GM23338 (cell line): ENCODE results near the gene SPRED2. TPM values are rescaled to one million over a fixed set of nuclear protein-coding genes. Genes with fewer than 3 reads are reported as not detected.

ENCODE experiments used
- ATAC-seq: fragments of 200-7000 bp; cut with Tn5 transposase; 3 replicates; pipeline ENCODE4 v1.9.1; 2020
- DNase-seq: peaks from one replicate; pipeline ENCODE4 v3.0.0-alpha.2; 2015; ENCODE audit warnings: low spot score
- H2AFZ ChIP-seq: fragments of 200-600 bp; sonication (generic); 2 replicates; pipeline ENCODE4 v1.8.0; 2016; ENCODE audit warnings: antibody characterized with exemption, mild to moderate bottlenecking, moderate library complexity
- H3F3A ChIP-seq: fragments of 200-600 bp; sonication (generic); replicated peaks from 2 replicates; pipeline ENCODE4 v1.8.0; 2017; ENCODE audit warnings: antibody characterized with exemption, mixed run types, low read depth
- H3K27ac ChIP-seq: fragments of 200-600 bp; sonication (generic); 2 replicates; pipeline ENCODE4 v1.6.1; 2016; ENCODE audit warnings: low read depth
- H3K27me3 ChIP-seq: fragments of 200-600 bp; sonication (generic); 2 replicates; pipeline ENCODE4 v1.8.0; 2016; ENCODE audit warnings: mild to moderate bottlenecking, mixed run types, moderate library complexity; ENCODE audit not compliant: insufficient read depth
- H3K36me3 ChIP-seq: fragments of 200-600 bp; sonication (generic); 2 replicates; pipeline ENCODE4 v1.8.0; 2016; ENCODE audit warnings: mild to moderate bottlenecking; ENCODE audit not compliant: insufficient read depth
- H3K4me1 ChIP-seq: fragments of 200-600 bp; sonication (generic); 2 replicates; pipeline ENCODE4 v1.8.0; 2016; ENCODE audit warnings: mild to moderate bottlenecking, moderate library complexity; ENCODE audit not compliant: insufficient read depth
- H3K4me2 ChIP-seq: fragments of 200-600 bp; sonication (generic); 2 replicates; pipeline ENCODE4 v1.7.1; 2017; ENCODE audit warnings: mixed run types
- H3K4me3 ChIP-seq: fragments of 200-600 bp; sonication (generic); 2 replicates; pipeline ENCODE4 v1.6.1; 2016; ENCODE audit warnings: mixed run types
- H3K79me2 ChIP-seq: fragments of 200-600 bp; sonication (generic); replicated peaks from 2 replicates; pipeline ENCODE4 v1.8.0; 2017; ENCODE audit warnings: mild to moderate bottlenecking; ENCODE audit not compliant: insufficient read depth
- H3K9me2 ChIP-seq: fragments of 200-600 bp; sonication (generic); 2 replicates; pipeline ENCODE4 v1.8.0; 2017; ENCODE audit not compliant: insufficient read depth
- H4K20me1 ChIP-seq: fragments of 200-600 bp; sonication (generic); replicated peaks from 2 replicates; pipeline ENCODE4 v1.8.0; 2017; ENCODE audit warnings: mild to moderate bottlenecking; ENCODE audit not compliant: insufficient read depth
- H3K27ac Mint-ChIP-seq: 2 replicates; pipeline ENCODE4 v1.8.0; 2020; ENCODE audit warnings: inconsistent platforms, mild to moderate bottlenecking, moderate library complexity, mixed read lengths
- H3K27me3 Mint-ChIP-seq: 3 replicates; pipeline ENCODE4 v1.8.0; 2022; ENCODE audit warnings: low read depth, mild to moderate bottlenecking, moderate library complexity, mixed read lengths, inconsistent platforms; ENCODE audit not compliant: insufficient read depth, poor library complexity
- H3K36me3 Mint-ChIP-seq: 3 replicates; pipeline ENCODE4 v1.8.0; 2021; ENCODE audit warnings: low read depth, mild to moderate bottlenecking, inconsistent platforms, moderate library complexity, mixed read lengths
- H3K4me1 Mint-ChIP-seq: 3 replicates; pipeline ENCODE4 v1.8.0; 2020; ENCODE audit warnings: mild to moderate bottlenecking, inconsistent platforms, mixed read lengths
- H3K4me3 Mint-ChIP-seq: 3 replicates; pipeline ENCODE4 v1.8.0; 2021; ENCODE audit warnings: moderate library complexity, mild to moderate bottlenecking, inconsistent platforms, mixed read lengths
- H3K9me3 Mint-ChIP-seq: 3 replicates; pipeline ENCODE4 v1.8.0; 2020; ENCODE audit warnings: moderate library complexity, mild to moderate bottlenecking, inconsistent platforms, mixed read lengths
- CREB1 ChIP-seq: fragments of 250-450 bp; sonication (Bioruptor Pico); IDR thresholded peaks from 2 replicates; pipeline ENCODE4 v1.5.0; 2020; ENCODE audit warnings: low read depth, mild to moderate bottlenecking, moderate library complexity
- EZH2 ChIP-seq: fragments of 200-600 bp; sonication (generic); IDR thresholded peaks from one replicate; pipeline ENCODE4 v1.8.0; 2017; ENCODE audit warnings: antibody characterized with exemption, mild to moderate bottlenecking, low read depth; ENCODE audit not compliant: unreplicated experiment
- EZH2phosphoT487 ChIP-seq: fragments of 200-600 bp; sonication (generic); IDR thresholded peaks from one replicate; pipeline ENCODE4 v1.8.1; 2018; ENCODE audit warnings: antibody characterized with exemption; ENCODE audit not compliant: unreplicated experiment
- JUNB ChIP-seq: IDR thresholded peaks from one replicate; pipeline ENCODE4 v1.6.1; 2016; ENCODE audit warnings: antibody characterized with exemption; ENCODE audit not compliant: unreplicated experiment
- NANOG ChIP-seq: IDR thresholded peaks from 2 replicates; pipeline ENCODE4 v1.6.1; 2016; ENCODE audit warnings: antibody characterized with exemption, borderline replicate concordance
- REST ChIP-seq: IDR thresholded peaks from one replicate; pipeline ENCODE4 v1.6.1; 2018; ENCODE audit warnings: antibody characterized with exemption; ENCODE audit not compliant: unreplicated experiment
- ZNF331 ChIP-seq: fragments of 250-450 bp; sonication (Bioruptor Pico); IDR thresholded peaks from 2 replicates; pipeline ENCODE4 v1.5.0; 2020; ENCODE audit warnings: low read depth, mild to moderate bottlenecking, moderate library complexity
- ZNF462 ChIP-seq: fragments of 250-450 bp; sonication (Bioruptor Pico); IDR thresholded peaks from 2 replicates; pipeline ENCODE4 v1.5.0; 2020; ENCODE audit warnings: mild to moderate bottlenecking, moderate library complexity
- polyA plus RNA-seq: library from polyadenylated mRNA; unstranded; fragments of >200 nt; fragmentation: Nextera tagmentation; extraction: Ambion mirVana; gene quantifications from 2 replicates; pipeline ENCODE4 v1.2.1, GENCODE V29; 2016
- total RNA-seq: library from RNA; depleted of rRNA; stranded (reverse); fragments of >200 nt; shearing (Covaris generic); gene quantifications from 2 replicates; pipeline ENCODE4 v1.2.3, GENCODE V29; 2014

Gene SPRED2
- total and polyA plus RNA-seq, 2 experiments from 2014 or later = 8.7 to 13.0 TPM

GRCh38 chr2:65367524-65367923 is 64.9 kb downstream of the SPRED2 start:
- ATAC-seq (peak; percentile 47; the same call in 2 of the 3 replicates), DNase-seq (no peak)
- no peaks in the 10 kb centered on the region for H3K27me3 ChIP-seq
- H3K4me1 ChIP-seq = peaks cover 17% of the 10 kb centered on the region
- H3F3A ChIP-seq = no peaks in the 10 kb centered on the region
- no peak overlapping the region for H2AFZ ChIP-seq
- peaks cover 49% of the 10 kb centered on the region for H3K4me1 Mint-ChIP-seq
- no peak for TF ChIP-seq EZH2
- no peak for TF ChIP-seq NANOG
- TF ChIP-seq ZNF331 (CRISPR knock-in tag) = no peak
- TF ChIP-seq REST = no peak
- H3K9me2 ChIP-seq = no peaks in the 10 kb centered on the region
- H3K79me2 ChIP-seq = peaks cover 13% of the 10 kb centered on the region
- peaks cover 1% of the 10 kb centered on the region for H3K27me3 Mint-ChIP-seq
- H3K36me3 Mint-ChIP-seq = no peaks in the 10 kb centered on the region
- H3K27ac ChIP-seq = no peak overlapping the region
- H3K9me3 Mint-ChIP-seq = no peaks in the 10 kb centered on the region
- H3K4me2 ChIP-seq = no peak overlapping the region
- no peak overlapping the region for H3K4me3 Mint-ChIP-seq
- H3K4me3 ChIP-seq = no peak overlapping the region
- peaks cover 19% of the 10 kb centered on the region; the same call in 1 of the 2 replicates for H4K20me1 ChIP-seq
- H3K27ac Mint-ChIP-seq = peak overlapping the region; percentile 30; the same call in 1 of the 2 replicates
- no peaks in the 10 kb centered on the region for H3K36me3 ChIP-seq

DNA sequence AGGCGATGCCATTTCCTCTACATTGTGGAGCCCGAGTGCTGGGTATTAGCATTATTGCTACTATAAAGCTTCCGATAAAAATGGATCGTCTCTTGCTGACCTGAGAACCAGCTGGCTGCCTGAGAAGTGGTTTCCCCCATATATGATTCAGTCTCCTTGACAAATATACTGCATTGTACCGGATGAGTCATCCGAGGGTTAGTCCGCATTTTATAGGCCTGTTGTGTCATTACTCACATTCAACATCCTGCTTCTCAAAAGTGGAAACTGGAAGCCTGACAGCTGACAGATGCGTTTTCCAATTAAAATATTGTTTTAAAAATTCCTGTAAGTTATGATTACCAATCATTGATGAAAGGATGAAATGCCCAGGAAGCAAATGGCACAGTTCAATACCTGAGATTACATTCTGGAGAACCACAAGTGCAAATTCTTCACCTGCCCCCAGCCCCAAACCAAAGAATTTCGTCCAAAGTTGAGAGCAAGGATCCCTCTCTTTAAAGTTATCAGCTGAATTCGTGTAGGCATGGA is 65.7 kb downstream of the SPRED2 start:
- Mint-ChIP-seq H3K27ac (no peak overlapping the region), H3K9me3 (no peaks in the 10 kb centered on the region), H3K27me3 (peaks cover 1% of the 10 kb centered on the region), H3K36me3 (no peaks in the 10 kb centered on the region), H3K4me3 (no peak overlapping the region), H3K4me1 (peaks cover 43% of the 10 kb centered on the region)
- no peak overlapping the region for H3K27ac ChIP-seq
- peaks cover 13% of the 10 kb centered on the region for H3K79me2 ChIP-seq
- H3K27me3 ChIP-seq = no peaks in the 10 kb centered on the region
- H3K9me2 ChIP-seq = no peaks in the 10 kb centered on the region
- H3K4me1 ChIP-seq = peaks cover 17% of the 10 kb centered on the region
- H3K36me3 ChIP-seq = no peaks in the 10 kb centered on the region
- H4K20me1 ChIP-seq = peaks cover 21% of the 10 kb centered on the region; the same call in 1 of the 2 replicates
- H3K4me2 ChIP-seq = no peak overlapping the region
- no peak overlapping the region for H2AFZ ChIP-seq
- no peaks in the 10 kb centered on the region for H3F3A ChIP-seq
- DNase-seq (no peak), ATAC-seq (no peak)
- no peak overlapping the region for H3K4me3 ChIP-seq
- TF ChIP-seq CREB1 (CRISPR knock-in tag) = no peak
- TF ChIP-seq REST = no peak
- no peak for TF ChIP-seq EZH2phosphoT487
- no peak for TF ChIP-seq JUNB
- TF ChIP-seq ZNF462 = no peak
